Body of pancreas (tissue), 4 donors: ENCODE data around the gene HABP4. TPM values are rescaled to one million over a fixed set of nuclear protein-coding genes. Genes with fewer than 3 reads are reported as not detected.

Experiments used
- ATAC-seq: fragments of 150-250 bp; one replicate; pipeline ENCODE4 v1.9.1; 2016
- DNase-seq, 4 donors: peaks; one replicate each; pipeline ENCODE4 v3.0.0-alpha.2; 2019
- H3K27ac ChIP-seq, 4 donors: fragments of 200-600 bp; sonication (generic); 1 replicate in 3 of 4; 2 replicates in 1 of 4; pipeline versions ENCODE4 v1.5.1 to v1.6.1; 2016 to 2019; ENCODE audit warnings: mild to moderate bottlenecking in 1 of 4, mixed read lengths in 1 of 4, moderate library complexity in 1 of 4
- H3K27me3 ChIP-seq, 2 donors: fragments of 200-600 bp; sonication (generic); one replicate each; pipeline ENCODE4 v1.6.0; 2016; ENCODE audit warnings: mild to moderate bottlenecking in 1 of 2
- H3K36me3 ChIP-seq, 2 donors: fragments of 200-600 bp; sonication (generic); replicated peaks in 1 of 2; 2 replicates each; pipeline ENCODE4 v1.5.1; 2016; ENCODE audit warnings: low read depth in 2 of 2; ENCODE audit not compliant: insufficient read depth in 1 of 2
- H3K4me1 ChIP-seq: fragments of 200-600 bp; sonication (generic); one replicate; pipeline ENCODE4 v1.6.0; 2016
- H3K4me3 ChIP-seq, 2 donors: fragments of 200-600 bp; sonication (generic); 1 replicate in 1 of 2; 2 replicates in 1 of 2; pipeline ENCODE4 v1.5.1; 2016 to 2019
- H3K9me3 ChIP-seq, 3 donors: fragments of 200-600 bp; sonication (generic); 1 replicate in 2 of 3; 2 replicates in 1 of 3; pipeline ENCODE4 v1.5.1; 2016
- POLR2A ChIP-seq, 3 donors: fragments of 450-650 bp; IDR thresholded peaks; one replicate each; pipeline ENCODE4 v1.6.1; 2016; ENCODE audit warnings: antibody characterized with exemption in 3 of 3, mild to moderate bottlenecking in 2 of 3
- whole genome bisulfite sequencing, 2 donors: methylation state at CpG; one replicate each; pipeline ENCODE4 v1.1.5; 2017; 5-methylcytosine and 5-hydroxymethylcytosine counted together
- intact Hi-C: fragments of 100-400 bp; cut with DNase I; formaldehyde crosslinking; loops from one replicate; pipeline ENCODE4 v1.15.1; 2023
- total RNA-seq, 2 donors: library from RNA; depleted of rRNA; stranded (reverse); fragments of >200 nt; gene quantifications; one replicate each; pipeline ENCODE4 v1.1.0, GENCODE V29; 2016
- TF ChIP-seq, protein P1 (sequence below), 7 experiments: fragments of 450-650 bp in 4 of 7; fragments of 200-600 bp in 3 of 7; sonication (generic) in 3 of 7; IDR thresholded peaks; one replicate each; pipeline ENCODE4 v1.5.1; 2016 to 2019; ENCODE audit warnings: antibody characterized with exemption in 7 of 7

Gene HABP4
- total RNA-seq, 2 donors from 2014 or later, result 12.2 to 12.5 TPM

DNA sequence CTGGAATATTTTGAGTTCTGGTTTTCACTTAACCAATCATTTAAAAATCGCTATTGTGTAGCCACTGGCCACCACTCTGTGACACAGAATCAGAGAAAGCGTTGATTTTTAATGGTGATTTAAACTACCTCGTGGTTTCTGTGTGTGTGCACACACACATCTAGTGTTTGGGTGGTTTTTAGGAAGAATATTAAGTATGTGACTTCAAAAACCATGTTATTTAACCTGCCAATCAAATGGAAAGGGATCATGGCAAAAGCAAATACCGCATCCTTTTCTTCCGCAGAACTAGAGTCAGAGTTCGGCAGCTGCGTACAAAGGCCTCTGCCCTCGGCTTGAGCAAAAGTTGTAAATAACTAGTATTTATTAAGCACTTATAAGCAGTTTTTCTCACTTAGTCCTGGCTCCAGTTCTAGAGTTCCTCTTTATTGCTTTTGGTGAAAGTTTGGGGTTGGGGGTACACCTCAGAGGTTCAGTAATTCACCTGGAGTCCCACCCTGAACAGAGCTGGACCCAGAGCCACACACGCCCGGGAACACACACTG lies 40.6 kb downstream of the HABP4 start:
- TF ChIP-seq, protein P1, sequence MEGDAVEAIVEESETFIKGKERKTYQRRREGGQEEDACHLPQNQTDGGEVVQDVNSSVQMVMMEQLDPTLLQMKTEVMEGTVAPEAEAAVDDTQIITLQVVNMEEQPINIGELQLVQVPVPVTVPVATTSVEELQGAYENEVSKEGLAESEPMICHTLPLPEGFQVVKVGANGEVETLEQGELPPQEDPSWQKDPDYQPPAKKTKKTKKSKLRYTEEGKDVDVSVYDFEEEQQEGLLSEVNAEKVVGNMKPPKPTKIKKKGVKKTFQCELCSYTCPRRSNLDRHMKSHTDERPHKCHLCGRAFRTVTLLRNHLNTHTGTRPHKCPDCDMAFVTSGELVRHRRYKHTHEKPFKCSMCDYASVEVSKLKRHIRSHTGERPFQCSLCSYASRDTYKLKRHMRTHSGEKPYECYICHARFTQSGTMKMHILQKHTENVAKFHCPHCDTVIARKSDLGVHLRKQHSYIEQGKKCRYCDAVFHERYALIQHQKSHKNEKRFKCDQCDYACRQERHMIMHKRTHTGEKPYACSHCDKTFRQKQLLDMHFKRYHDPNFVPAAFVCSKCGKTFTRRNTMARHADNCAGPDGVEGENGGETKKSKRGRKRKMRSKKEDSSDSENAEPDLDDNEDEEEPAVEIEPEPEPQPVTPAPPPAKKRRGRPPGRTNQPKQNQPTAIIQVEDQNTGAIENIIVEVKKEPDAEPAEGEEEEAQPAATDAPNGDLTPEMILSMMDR (IDR thresholded peaks at IDR 0.05), result no peak
- no peak for TF ChIP-seq POLR2A (IDR thresholded peaks at IDR 0.05)
- Histone ChIP-seq H3K9me3 (no peaks in the 10 kb centered on the region), H3K4me3 (no peak overlapping the region), H3K27me3 (no peaks in the 10 kb centered on the region), H3K27ac (no peak overlapping the region), H3K36me3 (no peaks in the 10 kb centered on the region), H3K4me1 (peaks cover 15% of the 10 kb centered on the region)
- intact Hi-C loops, result no loop called here
- ATAC-seq, result no peak
- WGBS, 2 donors, result 81 to 91% methylated on average over 9 to 10 of the region's 10 CpGs
- DNase-seq, result no peak

GRCh38 chr9:96491079-96491879 lies 41.3 kb downstream of the HABP4 start:
- Histone ChIP-seq H3K27me3 (no peaks in the 10 kb centered on the region), H3K9me3 (no peaks in the 10 kb centered on the region), H3K4me3 (no peak overlapping the region), H3K4me1 (peaks cover 8% of the 10 kb centered on the region), H3K36me3 (no peaks in the 10 kb centered on the region), H3K27ac (no peak overlapping the region)
- intact Hi-C loops, result no loop called here
- DNase-seq, result no peak
- 66 to 77% methylated on average over 10 of the region's 10 CpGs for WGBS, 2 donors
- no peak for TF ChIP-seq POLR2A (IDR thresholded peaks at IDR 0.05)
- TF ChIP-seq, protein P1 (IDR thresholded peaks at IDR 0.05), result no peak
- no peak for ATAC-seq

GRCh38 chr9:96491880-96492525 lies 42.0 kb downstream of the HABP4 start:
- no peaks in the 10 kb centered on the region for H3K36me3 ChIP-seq
- ATAC-seq, result no peak
- TF ChIP-seq POLR2A (IDR thresholded peaks at IDR 0.05), result no peak
- TF ChIP-seq, protein P1 (IDR thresholded peaks at IDR 0.05), result no peak
- H3K4me3 ChIP-seq, result no peak overlapping the region
- DNase-seq, result no peak
- intact Hi-C loops, result no loop called here
- H3K27ac ChIP-seq, result no peak overlapping the region
- H3K27me3 ChIP-seq, result no peaks in the 10 kb centered on the region
- peaks cover under 1% of the 10 kb centered on the region for H3K4me1 ChIP-seq
- no peaks in the 10 kb centered on the region for H3K9me3 ChIP-seq
- 83 to 87% methylated on average over 9 to 17 of the region's 17 CpGs for WGBS, 2 donors

GRCh38 chr9:96492993-96493531 lies 43.1 kb downstream of the HABP4 start:
- DNase-seq (no peak), ATAC-seq (no peak)
- intact Hi-C loops, result no loop called here
- no peaks in the 10 kb centered on the region for H3K27me3 ChIP-seq
- H3K36me3 ChIP-seq, result no peaks in the 10 kb centered on the region
- TF ChIP-seq POLR2A (IDR thresholded peaks at IDR 0.05), result no peak
- TF ChIP-seq, protein P1 (IDR thresholded peaks at IDR 0.05), result no peak
- no peak overlapping the region for H3K27ac ChIP-seq
- no peak overlapping the region for H3K4me3 ChIP-seq
- H3K9me3 ChIP-seq, result no peaks in the 10 kb centered on the region
- WGBS, 2 donors, result 85 to 87% methylated on average over 11 to 12 of the region's 12 CpGs
- H3K4me1 ChIP-seq, result no peaks in the 10 kb centered on the region
